Motor neuron (in vitro differentiated cells): Measurements from ENCODE around the gene NIPAL4. TPM values are rescaled to one million over a fixed set of nuclear protein-coding genes. Genes with fewer than 3 reads are reported as not detected.

ENCODE experiments used
- ATAC-seq, 8 experiments: fragments of 200-7000 bp; cut with Tn5 transposase; replicated peaks in 6 of 8; 2 replicates each; pipeline ENCODE4 v1.8.0; 2021; ENCODE audit warnings: mild to moderate bottlenecking in 8 of 8, moderate library complexity in 8 of 8
- H3K27ac ChIP-seq, 2 donors: fragments of 250-450 bp; sonication (Bioruptor Pico); 2 replicates each; pipeline ENCODE4 v1.9.0; 2021; ENCODE audit warnings: antibody characterized with exemption in 2 of 2, mild to moderate bottlenecking in 2 of 2, moderate library complexity in 1 of 2
- H3K4me1 ChIP-seq, 2 donors: fragments of 250-450 bp; sonication (Bioruptor Pico); replicated peaks in 1 of 2; 2 replicates each; pipeline ENCODE4 v1.6.1; 2021; ENCODE audit warnings: antibody characterized with exemption in 2 of 2, mild to moderate bottlenecking in 2 of 2, moderate library complexity in 1 of 2
- H3K4me3 ChIP-seq, 5 donors: fragments of 250-450 bp; sonication (Bioruptor Pico); 2 replicates each; pipeline ENCODE4 v1.9.0; 2021; ENCODE audit warnings: antibody characterized with exemption in 5 of 5, mild to moderate bottlenecking in 5 of 5, moderate library complexity in 4 of 5
- WGBS, 10 experiments: fragments of 450-650 bp; shearing (Covaris generic); methylation state at CpG; one replicate each; pipeline ENCODE4 v1.0.0; 2022; 5-methylcytosine and 5-hydroxymethylcytosine counted together
- in situ Hi-C, 9 experiments: fragments of 400-800 bp; cut with MboI; loops; one replicate each; pipeline ENCODE4 v1.15.0; 2021; ENCODE audit warnings: low sequenced_read_pairs in 9 of 9, low pct_unique_long_range_greater_than_20kb in 2 of 9; ENCODE audit not compliant: unreplicated experiment in 9 of 9
- total RNA-seq, 8 experiments: library from RNA; unstranded; fragments of 300-600 nt; gene quantifications; 2 replicates each; pipeline versions ENCODE4 v1.2.3 to v1.2.4, GENCODE V29; 2022

NIPAL4 gene
- total RNA-seq, 8 experiments from 2014 or later, result 0.16 to 5.9 (median 0.62) TPM

- WGBS, 10 experiments, result 0 to 76% (median 25%) methylated on average over 1 to 9 of the region's 9 CpGs; no CpG with 5 or more reads in 1 of the 10 experiments
- Histone ChIP-seq H3K4me3 (no peak overlapping the region), H3K27ac (no peak overlapping the region), H3K4me1 (peaks cover 44 to 46% of the 10 kb centered on the region in 2 donors)
- in situ Hi-C loops, result no loop called here
- ATAC-seq, result peak; percentile 14 to 90 (median 38)
Observed at GRCh38 chr5:157511651-157512644, 51.9 kb downstream of the NIPAL4 start.

- H3K27ac ChIP-seq, result no peak overlapping the region
- ATAC-seq, result no peak
- in situ Hi-C loops, result no loop called here
- H3K4me1 ChIP-seq, result peaks cover 46 to 49% of the 10 kb centered on the region in 2 donors
- 88 to 100% (median 99%) methylated on average over 1 to 7 of the region's 8 CpGs; no CpG with 5 or more reads in 1 of the 10 experiments for WGBS, 10 experiments
- H3K4me3 ChIP-seq, result no peak overlapping the region
Observed at GRCh38 chr5:157513182-157513581, 53.2 kb downstream of the NIPAL4 start.

DNA sequence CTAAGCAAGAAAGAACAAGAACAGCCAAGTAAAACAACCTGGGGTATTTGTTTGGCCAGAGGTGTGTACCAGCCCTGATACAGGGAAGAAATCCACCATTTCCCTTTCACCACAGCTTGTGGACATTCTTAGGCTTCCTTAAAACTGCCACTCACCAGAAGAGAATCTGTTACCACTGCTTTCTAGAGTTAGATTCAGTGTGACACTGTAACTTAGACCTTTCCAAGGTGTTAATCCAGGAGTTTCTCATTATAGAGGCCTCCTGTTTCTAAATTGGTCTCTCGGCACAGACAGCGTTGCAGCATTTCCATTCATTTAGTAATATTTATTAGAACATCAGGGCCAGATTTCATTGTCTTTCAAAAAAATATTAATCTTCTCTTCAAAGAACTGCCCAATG lies 55.0 kb downstream of the NIPAL4 start:
- WGBS, 10 experiments, result 71 to 100% (median 91%) methylated on average over 1 to 2 of the region's 2 CpGs; no CpG with 5 or more reads in 4 of the 10 experiments
- Histone ChIP-seq H3K4me1 (peaks cover 32 to 36% of the 10 kb centered on the region in 2 donors), H3K27ac (peak overlapping the region in 1 of 2 donors; percentile 75), H3K4me3 (no peak overlapping the region)
- ATAC-seq, result no peak
- in situ Hi-C loops, result no loop called here

DNA sequence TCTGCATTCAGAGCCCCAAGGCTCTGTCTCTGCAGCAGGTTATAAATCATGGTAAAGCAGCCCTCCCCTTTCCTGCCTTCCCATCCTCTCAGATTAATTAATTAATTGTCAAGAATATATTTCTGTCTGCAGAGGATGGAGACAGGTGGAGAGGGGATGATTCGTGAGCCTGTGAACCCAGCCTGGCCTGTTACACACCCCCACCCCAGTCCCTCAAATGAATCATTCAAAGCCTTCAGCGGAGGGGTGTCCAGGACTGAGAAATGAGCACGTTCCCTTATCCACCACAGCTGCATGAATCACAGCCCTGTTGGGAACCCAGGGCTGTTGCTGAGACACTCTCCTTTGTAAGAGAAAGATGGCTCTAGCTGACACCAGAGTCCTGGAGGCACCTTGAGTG lies 56.0 kb downstream of the NIPAL4 start:
- 0 to 17% (median 8%) methylated on average over 2 of the region's 3 CpGs; no CpG with 5 or more reads in 7 of the 10 experiments for WGBS, 10 experiments
- in situ Hi-C loops, result no loop called here
- H3K4me1 ChIP-seq, result peaks cover 32 to 36% of the 10 kb centered on the region in 2 donors
- peak overlapping the region; percentile 70 to 75 for H3K27ac ChIP-seq
- H3K4me3 ChIP-seq, result no peak overlapping the region
- ATAC-seq, result peak in 7 of 8 experiments; percentile 36 to 97 (median 95)

GRCh38 chr5:157516626-157517325 lies 56.8 kb downstream of the NIPAL4 start:
- in situ Hi-C loops, result no loop called here
- Histone ChIP-seq H3K4me1 (peaks cover 32 to 34% of the 10 kb centered on the region in 2 donors), H3K27ac (peak overlapping the region; percentile 70 to 75), H3K4me3 (no peak overlapping the region)
- peak in 2 of 8 experiments; percentile 60 to 70 for ATAC-seq
- 8 to 80% (median 60%) methylated on average over 1 to 5 of the region's 5 CpGs; no CpG with 5 or more reads in 3 of the 10 experiments for WGBS, 10 experiments

GRCh38 chr5:157518963-157519362 lies 59.0 kb downstream of the NIPAL4 start:
- H3K4me3 ChIP-seq, result no peak overlapping the region
- no peak for ATAC-seq
- 100% methylated on average over 1 to 5 of the region's 6 CpGs; no CpG with 5 or more reads in 4 of the 10 experiments for WGBS, 10 experiments
- H3K4me1 ChIP-seq, result peaks cover 31 to 32% of the 10 kb centered on the region in 2 donors
- H3K27ac ChIP-seq, result no peak overlapping the region
- in situ Hi-C loops, result no loop called here

- no peak overlapping the region for H3K4me3 ChIP-seq
- in situ Hi-C loops, result no loop called here
- no peak overlapping the region for H3K27ac ChIP-seq
- H3K4me1 ChIP-seq, result peaks cover 26 to 27% of the 10 kb centered on the region in 2 donors
- no peak for ATAC-seq
- WGBS, 10 experiments, result 80 to 100% (median 92%) methylated on average over 1 to 6 of the region's 9 CpGs; no CpG with 5 or more reads in 3 of the 10 experiments
Observed at GRCh38 chr5:157519579-157520253, 59.7 kb downstream of the NIPAL4 start.

GRCh38 chr5:157520911-157521703 lies 61.1 kb downstream of the NIPAL4 start:
- WGBS, 10 experiments, result 60 to 100% (median 89%) methylated on average over 1 to 5 of the region's 9 CpGs; no CpG with 5 or more reads in 1 of the 10 experiments

GRCh38 chr5:157521704-157522029 lies 61.7 kb downstream of the NIPAL4 start:
- no peak for ATAC-seq
- H3K4me1 ChIP-seq, result peaks cover 6 to 13% of the 10 kb centered on the region in 2 donors
- H3K4me3 ChIP-seq, result no peak overlapping the region
- in situ Hi-C loops, result no loop called here
- H3K27ac ChIP-seq, result no peak overlapping the region
- WGBS, 10 experiments, result 80 to 100% (median 94%) methylated on average over 1 to 3 of the region's 5 CpGs; no CpG with 5 or more reads in 5 of the 10 experiments

More at GRCh38 chr5:157520911-157521703, 61.1 kb downstream of the NIPAL4 start:
- Histone ChIP-seq H3K27ac (no peak overlapping the region), H3K4me1 (peaks cover 12 to 19% of the 10 kb centered on the region in 2 donors), H3K4me3 (no peak overlapping the region)
- in situ Hi-C loops, result no loop called here
- peak in 5 of 8 experiments; percentile 14 to 79 (median 41) for ATAC-seq

- peaks cover 8 to 22% of the 10 kb centered on the region in 2 donors for H3K4me1 ChIP-seq
- peak in 3 of 8 experiments; percentile 37 to 86 (median 41) for ATAC-seq
- WGBS, 10 experiments, result 50 to 89% (median 85%) methylated on average over 1 to 3 of the region's 4 CpGs; no CpG with 5 or more reads in 4 of the 10 experiments
- in situ Hi-C loops, result no loop called here
- no peak overlapping the region for H3K4me3 ChIP-seq
- no peak overlapping the region for H3K27ac ChIP-seq
Observed at GRCh38 chr5:157523976-157524375, 64.0 kb downstream of the NIPAL4 start.
